T-helper 2 cell treated with Interferon-gamma antibody and Interleukin-4, amounts not matched to agents 5 μg/mL and 100 μg/mL, for 36 hours (primary cell): Measurements from ENCODE around the gene RBM45.
"Not testable (repeated sequence)": the region's sequence is repeated elsewhere in the genome, so short reads cannot be mapped to it uniquely, and the experiment has no call there.

Experiments used
- DNase-seq: peaks from one replicate; pipeline ENCODE4 v3.0.0; 2021; ENCODE audit warnings: low spot score
- H3K27ac Mint-ChIP-seq: one replicate; pipeline ENCODE4 v1.8.0; 2021; ENCODE audit warnings: mild to moderate bottlenecking, mixed read lengths
- H3K27me3 Mint-ChIP-seq: one replicate; pipeline ENCODE4 v1.8.0; 2021; ENCODE audit warnings: low read depth, mixed read lengths
- H3K36me3 Mint-ChIP-seq: one replicate; pipeline ENCODE4 v1.8.0; 2021; ENCODE audit warnings: low read depth, mixed read lengths
- H3K4me1 Mint-ChIP-seq: one replicate; pipeline ENCODE4 v1.8.0; 2021; ENCODE audit warnings: low read depth, mixed read lengths
- H3K4me3 Mint-ChIP-seq: one replicate; pipeline ENCODE4 v1.8.0; 2022; ENCODE audit warnings: mild to moderate bottlenecking, moderate library complexity, mixed read lengths
- H3K9me3 Mint-ChIP-seq: one replicate; pipeline ENCODE4 v1.8.0; 2021; ENCODE audit warnings: mixed read lengths

The RBM45 gene

DNA sequence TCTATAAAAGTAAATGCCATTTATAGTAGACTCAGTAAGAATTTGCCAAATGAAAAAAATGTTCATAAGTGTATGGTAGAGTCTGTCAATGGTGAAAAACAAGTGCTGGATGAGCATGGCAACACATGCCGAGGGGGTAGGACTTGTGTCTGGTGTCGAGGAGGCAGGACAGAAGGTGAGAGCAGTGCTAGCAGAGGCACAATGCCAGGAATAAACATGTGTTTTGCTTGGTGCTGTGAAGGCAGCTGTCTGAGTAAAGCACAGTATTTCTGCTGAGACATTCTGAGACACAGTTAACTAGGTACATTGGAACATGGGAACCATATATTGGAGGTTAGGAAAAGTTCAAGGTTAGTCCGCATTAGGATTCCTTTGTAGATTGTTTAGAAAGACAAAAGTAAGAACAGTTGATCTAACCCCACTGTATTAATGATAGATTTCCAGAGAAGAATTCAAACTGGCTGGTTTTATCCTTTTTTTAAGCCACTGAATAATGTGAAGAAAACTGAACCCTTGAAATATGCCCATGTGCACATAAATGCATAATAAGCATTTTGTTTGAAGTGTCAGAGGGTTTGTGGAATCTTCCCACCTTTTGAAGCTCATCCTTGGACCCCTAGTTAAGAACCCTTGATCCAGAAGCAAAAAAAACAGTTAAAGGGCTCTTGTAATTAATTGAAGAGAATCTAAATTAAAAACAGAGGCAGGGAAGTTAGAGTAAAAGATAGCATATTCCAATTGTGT, 7.1 kb downstream of the RBM45 start:
- Mint-ChIP-seq H3K4me1 (peaks cover 9% of the 10 kb centered on the region), H3K36me3 (peaks cover 24% of the 10 kb centered on the region), H3K27ac (no peak overlapping the region), H3K9me3 (no peaks in the 10 kb centered on the region), H3K27me3 (no peaks in the 10 kb centered on the region), H3K4me3 (no peak overlapping the region)
- DNase-seq: no peak

DNA sequence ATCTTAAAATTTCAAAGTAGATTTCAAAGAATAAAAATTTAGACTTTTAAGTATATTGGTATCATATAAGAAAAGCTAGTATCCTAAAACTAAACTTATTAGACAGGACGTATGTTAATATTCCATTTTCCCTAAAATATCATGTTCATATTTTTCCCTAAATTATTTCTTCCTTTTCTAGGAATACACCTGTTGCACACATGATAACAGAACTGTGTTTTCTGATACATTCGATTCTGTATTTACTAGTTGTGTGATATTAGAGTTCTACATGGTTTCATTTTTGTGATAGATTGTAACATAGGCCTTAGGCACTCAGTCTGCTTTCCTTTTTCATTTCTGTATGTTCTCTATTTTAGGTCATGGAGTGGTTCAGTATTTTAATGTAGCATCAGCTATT, 10.9 kb downstream of the RBM45 start:
- H3K9me3 Mint-ChIP-seq: no peaks in the 10 kb centered on the region
- no peak overlapping the region for H3K4me3 Mint-ChIP-seq
- H3K4me1 Mint-ChIP-seq: peaks cover 5% of the 10 kb centered on the region
- no peak overlapping the region for H3K27ac Mint-ChIP-seq
- peaks cover 33% of the 10 kb centered on the region for H3K36me3 Mint-ChIP-seq
- H3K27me3 Mint-ChIP-seq: no peaks in the 10 kb centered on the region
- DNase-seq: no peak

DNA sequence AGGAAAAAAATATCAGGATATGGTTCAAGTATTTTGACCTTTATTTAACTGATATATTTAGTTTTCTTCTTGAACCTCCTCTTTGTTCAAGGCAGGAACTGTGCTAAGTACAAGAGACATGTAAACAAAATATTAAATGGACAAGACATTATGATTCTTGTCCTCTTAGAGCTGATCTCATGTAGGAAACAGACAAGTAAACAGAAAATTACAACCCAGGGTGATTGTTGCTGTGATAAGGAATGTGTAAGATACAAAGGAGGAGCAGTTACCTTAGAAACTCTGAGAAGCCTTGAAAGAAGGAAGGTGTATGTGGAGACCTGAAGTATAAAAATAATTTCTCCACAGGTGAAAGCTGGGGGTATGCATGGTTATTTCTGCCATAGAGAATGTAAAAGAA, 12.9 kb downstream of the RBM45 start:
- H3K9me3 Mint-ChIP-seq: no peaks in the 10 kb centered on the region
- H3K27me3 Mint-ChIP-seq: no peaks in the 10 kb centered on the region
- H3K4me1 Mint-ChIP-seq: peaks cover 5% of the 10 kb centered on the region
- H3K4me3 Mint-ChIP-seq: no peak overlapping the region
- peaks cover 33% of the 10 kb centered on the region for H3K36me3 Mint-ChIP-seq
- H3K27ac Mint-ChIP-seq: no peak overlapping the region
- no peak for DNase-seq

DNA sequence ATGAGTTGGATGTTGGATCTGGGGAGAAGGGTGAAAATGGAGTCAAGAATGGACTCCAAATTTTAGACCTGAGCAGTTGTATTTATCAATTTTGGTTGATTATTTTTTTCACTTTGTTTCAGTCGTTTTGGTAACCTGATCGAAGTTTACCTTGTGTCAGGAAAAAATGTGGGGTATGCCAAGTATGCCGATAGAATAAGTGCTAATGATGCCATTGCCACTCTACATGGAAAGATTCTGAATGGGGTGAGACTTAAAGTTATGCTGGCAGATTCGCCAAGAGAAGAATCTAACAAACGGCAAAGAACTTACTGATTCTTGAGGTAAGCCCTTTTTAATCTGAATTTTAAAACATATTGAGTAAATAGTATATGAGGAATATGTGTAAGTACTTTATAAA, 13.6 kb downstream of the RBM45 start:
- H3K27ac Mint-ChIP-seq: no peak overlapping the region
- peaks cover 31% of the 10 kb centered on the region for H3K36me3 Mint-ChIP-seq
- peaks cover 5% of the 10 kb centered on the region for H3K4me1 Mint-ChIP-seq
- H3K4me3 Mint-ChIP-seq: no peak overlapping the region
- DNase-seq: no peak
- H3K27me3 Mint-ChIP-seq: no peaks in the 10 kb centered on the region
- no peaks in the 10 kb centered on the region for H3K9me3 Mint-ChIP-seq

DNA sequence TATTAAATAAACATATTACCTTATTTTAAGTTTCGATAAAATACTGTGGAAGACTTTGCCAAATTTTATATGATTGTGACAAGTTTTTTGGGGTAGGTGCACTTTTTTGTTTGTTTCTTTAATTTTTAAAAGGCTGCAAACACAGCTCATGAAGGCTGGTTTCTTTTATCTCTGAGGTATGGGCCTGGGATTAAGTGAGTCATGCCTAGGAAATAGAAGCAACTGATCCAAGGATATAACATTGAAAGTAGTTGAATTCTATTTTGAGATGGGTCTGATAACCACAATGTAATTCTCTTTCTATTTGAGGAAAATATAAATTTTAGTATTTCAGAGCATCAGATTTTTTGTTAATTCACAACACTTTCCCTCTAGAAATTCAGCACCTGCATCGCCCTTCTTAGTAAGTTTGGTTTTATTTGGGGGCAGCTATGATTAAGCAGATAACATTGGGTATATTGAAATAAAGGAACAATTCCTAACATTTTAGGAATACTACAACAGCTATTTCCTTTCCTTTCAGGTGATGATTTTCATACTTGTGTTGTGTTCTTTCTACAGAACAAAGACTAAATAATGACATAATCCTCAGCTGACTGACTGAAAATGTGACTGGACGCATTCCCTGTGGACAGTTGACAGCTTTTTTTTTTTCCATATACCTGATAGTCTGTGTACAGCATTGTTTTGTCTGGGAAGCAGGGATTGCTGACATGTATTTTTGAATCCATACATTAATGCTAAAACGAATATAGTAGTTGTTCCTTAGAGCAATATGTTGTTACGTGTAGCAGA, 16.8 kb downstream of the RBM45 start:
- H3K9me3 Mint-ChIP-seq: no peaks in the 10 kb centered on the region
- no peak overlapping the region for H3K27ac Mint-ChIP-seq
- no peak for DNase-seq
- H3K36me3 Mint-ChIP-seq: peaks cover 19% of the 10 kb centered on the region
- H3K4me3 Mint-ChIP-seq: no peak overlapping the region
- peaks cover 5% of the 10 kb centered on the region for H3K4me1 Mint-ChIP-seq
- H3K27me3 Mint-ChIP-seq: no peaks in the 10 kb centered on the region

DNA sequence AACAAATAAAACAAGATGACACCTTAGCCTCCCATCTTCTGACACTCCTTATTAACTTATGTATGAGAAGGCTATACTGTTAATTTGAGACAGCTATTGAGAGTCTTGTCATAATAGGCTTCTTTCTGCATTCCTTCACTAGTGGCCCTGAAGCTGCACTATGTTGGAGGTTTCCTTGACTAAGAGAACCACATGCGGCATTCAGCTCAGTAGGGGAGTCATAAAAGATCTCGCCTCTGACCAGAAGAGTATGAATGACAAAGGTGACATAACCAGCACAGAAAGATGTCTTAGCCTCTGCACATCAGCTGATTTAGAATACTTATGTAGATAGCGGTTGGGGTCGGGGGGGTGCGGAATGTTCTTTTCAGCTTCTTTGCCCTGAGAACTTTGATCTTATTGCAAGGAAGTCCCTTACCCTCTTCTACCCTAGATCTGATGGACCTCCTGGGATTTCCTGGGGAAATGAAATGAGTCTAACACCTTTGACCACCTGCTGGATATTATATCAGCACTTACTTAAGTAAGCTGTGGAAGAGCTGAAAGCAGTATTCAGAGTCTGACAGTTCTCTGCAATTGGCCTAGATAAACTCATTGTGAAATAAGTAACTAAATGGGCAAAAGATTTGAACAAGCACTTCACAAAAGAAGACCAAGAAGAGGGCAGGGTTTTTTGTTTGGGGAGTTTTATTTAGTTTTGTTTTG, 24.2 kb downstream of the RBM45 start:
- H3K4me3 Mint-ChIP-seq: no peak overlapping the region
- H3K9me3 Mint-ChIP-seq: no peaks in the 10 kb centered on the region

DNA sequence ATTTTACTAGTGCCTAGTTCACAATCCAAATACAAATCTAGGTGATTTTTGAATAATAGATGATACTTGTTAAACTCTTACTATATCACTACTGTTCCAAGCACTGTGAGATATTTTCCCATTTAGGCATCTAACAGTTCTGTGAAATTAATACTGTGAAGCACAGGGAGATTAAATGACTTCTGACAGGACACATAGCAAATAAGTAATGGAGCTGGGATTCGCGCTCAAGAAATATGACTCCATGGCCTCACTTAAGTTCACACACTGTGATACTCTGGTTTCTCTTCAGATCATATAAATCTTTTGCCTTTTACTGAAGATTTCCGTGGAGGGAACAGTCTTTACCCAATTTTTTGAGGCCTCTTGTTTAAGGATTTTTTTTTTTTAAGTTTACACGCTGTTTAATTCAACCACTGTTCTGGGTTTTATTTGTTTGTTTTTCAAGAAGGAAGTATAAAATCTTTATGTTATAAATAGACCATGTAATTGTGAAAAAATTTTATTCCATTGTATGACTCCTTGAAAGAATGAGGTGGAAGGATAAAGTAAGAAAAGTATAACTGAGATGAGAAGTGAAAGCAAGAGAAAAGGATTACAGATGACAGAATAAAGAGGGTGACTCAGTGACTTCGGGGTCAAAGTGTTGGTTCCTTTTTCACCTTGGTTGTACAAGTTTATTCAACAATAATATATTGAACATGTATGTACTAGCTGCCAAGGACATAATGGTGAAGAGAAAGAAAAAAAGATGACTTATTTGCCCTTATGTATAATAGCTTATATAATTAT, 30.2 kb downstream of the RBM45 start:
- Mint-ChIP-seq H3K4me1 (no peaks in the 10 kb centered on the region), H3K36me3 (no peaks in the 10 kb centered on the region), H3K4me3 (no peak overlapping the region), H3K27ac (no peak overlapping the region), H3K27me3 (peaks cover 15% of the 10 kb centered on the region), H3K9me3 (no peaks in the 10 kb centered on the region)
- DNase-seq: no peak

More for the DNA sequence above, 24.2 kb downstream of the RBM45 start:
- Mint-ChIP-seq H3K4me1 (no peaks in the 10 kb centered on the region), H3K36me3 (peaks cover 6% of the 10 kb centered on the region), H3K27me3 (peaks cover 2% of the 10 kb centered on the region), H3K27ac (no peak overlapping the region)
- no peak for DNase-seq

DNA sequence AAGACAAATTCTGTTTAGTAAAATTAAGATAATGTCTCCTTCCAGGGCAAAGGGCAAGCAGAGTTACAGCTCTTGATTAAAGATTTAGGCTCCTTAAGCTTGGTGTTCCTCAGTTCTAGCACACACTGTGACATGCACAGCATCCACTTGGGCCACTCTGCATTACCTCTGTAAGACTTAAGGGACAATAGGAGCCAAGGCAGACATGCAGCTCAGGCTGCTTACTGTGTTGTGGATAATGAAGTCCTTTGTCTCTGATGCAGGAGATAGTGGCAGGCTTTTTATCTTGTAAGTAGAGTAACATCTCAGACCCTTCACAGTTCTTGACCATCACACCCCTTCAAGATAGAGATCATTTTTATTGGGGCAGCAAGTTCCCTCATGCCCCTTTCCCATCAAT, 31.2 kb downstream of the RBM45 start:
- Mint-ChIP-seq H3K4me3 (no peak overlapping the region), H3K36me3 (no peaks in the 10 kb centered on the region), H3K27ac (no peak overlapping the region), H3K27me3 (peaks cover 18% of the 10 kb centered on the region), H3K4me1 (no peaks in the 10 kb centered on the region), H3K9me3 (no peaks in the 10 kb centered on the region)
- DNase-seq: no peak

DNA sequence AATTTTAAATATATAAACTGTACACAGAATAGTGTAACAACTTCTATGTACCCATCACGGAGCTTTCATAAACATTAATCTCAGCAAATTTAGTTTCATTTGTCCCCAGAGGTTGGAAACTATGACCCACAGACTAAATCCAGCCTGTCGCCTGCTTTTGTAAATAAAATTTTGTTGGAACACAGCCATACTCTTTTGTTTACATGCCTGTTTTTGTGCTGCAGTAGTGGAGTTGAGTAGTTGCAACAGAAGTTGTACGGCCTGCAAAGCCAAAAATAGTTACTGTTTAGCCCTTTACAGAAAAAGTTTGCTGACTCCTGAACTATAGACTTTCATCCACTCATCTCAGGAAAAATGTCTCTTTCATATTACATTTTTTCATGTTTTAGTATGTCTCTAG, 39.8 kb downstream of the RBM45 start:
- no peak overlapping the region for H3K4me3 Mint-ChIP-seq
- H3K27me3 Mint-ChIP-seq: peaks cover 8% of the 10 kb centered on the region
- H3K27ac Mint-ChIP-seq: no peak overlapping the region
- no peaks in the 10 kb centered on the region for H3K36me3 Mint-ChIP-seq
- no peaks in the 10 kb centered on the region for H3K9me3 Mint-ChIP-seq
- DNase-seq: no peak
- H3K4me1 Mint-ChIP-seq: no peaks in the 10 kb centered on the region

DNA sequence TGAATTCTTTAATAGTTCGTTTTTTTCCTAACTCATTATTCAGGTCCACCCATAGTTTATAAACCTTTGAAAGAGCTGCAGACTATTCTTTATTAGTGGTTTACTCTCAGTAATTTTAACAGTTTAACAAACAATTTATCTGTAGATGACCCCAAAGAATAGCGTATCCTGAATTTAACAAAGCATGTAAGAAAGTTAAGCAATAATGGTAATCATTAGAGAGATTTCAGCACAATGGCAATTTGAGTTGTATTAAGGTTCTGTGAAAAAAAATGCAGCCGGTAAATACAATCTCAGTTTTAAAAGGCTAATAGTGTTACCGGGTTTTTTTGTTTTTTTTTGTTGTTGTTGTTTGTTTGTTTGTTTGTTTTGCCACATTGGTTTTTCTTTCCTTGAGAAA, 40.3 kb downstream of the RBM45 start:
- Mint-ChIP-seq H3K4me1 (no peaks in the 10 kb centered on the region), H3K27ac (no peak overlapping the region), H3K9me3 (no peaks in the 10 kb centered on the region), H3K27me3 (peaks cover 8% of the 10 kb centered on the region), H3K36me3 (no peaks in the 10 kb centered on the region), H3K4me3 (no peak overlapping the region)
- no peak for DNase-seq

DNA sequence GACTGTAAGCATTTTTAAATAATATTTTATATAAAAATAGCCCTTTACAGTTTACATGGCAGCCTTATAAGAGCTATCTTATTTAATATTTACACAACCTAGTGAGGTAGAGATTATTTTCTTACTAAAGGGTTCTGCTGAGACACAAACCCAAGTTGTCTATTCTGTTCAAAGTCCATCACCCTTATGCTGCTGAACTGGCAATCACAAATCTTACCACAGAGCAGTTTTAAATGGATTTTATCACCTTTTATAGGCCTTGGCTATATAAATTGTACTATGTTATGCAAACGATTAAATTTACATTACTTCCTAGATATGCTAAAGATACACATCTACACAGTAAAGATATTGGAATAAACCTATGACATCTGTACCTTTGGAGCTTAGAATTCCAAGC, 40.7 kb downstream of the RBM45 start:
- DNase-seq: no peak
- Mint-ChIP-seq H3K27ac (no peak overlapping the region), H3K4me1 (no peaks in the 10 kb centered on the region), H3K9me3 (no peaks in the 10 kb centered on the region), H3K27me3 (peaks cover 5% of the 10 kb centered on the region), H3K36me3 (no peaks in the 10 kb centered on the region), H3K4me3 (no peak overlapping the region)

DNA sequence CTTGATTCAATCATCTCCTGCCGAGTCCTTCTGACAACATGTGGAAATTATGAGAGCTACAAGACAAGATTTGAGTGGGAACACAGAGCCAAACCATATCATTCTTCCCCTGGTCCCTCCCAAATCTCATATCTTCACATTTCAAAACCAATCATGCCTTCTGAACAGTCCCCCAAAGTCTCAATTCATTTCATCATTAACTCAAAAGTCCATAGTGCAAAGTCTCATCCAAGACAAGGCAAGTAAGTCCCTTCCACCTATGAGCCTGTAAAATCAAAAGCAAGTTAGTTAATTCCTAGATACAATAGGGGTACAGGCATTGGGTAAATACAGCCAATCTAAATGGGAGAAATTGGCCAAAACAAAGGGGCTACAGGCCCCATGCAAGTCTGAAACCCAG, 41.6 kb downstream of the RBM45 start:
- DNase-seq, H3K27me3 Mint-ChIP-seq, H3K4me1 Mint-ChIP-seq, H3K36me3 Mint-ChIP-seq, H3K27ac Mint-ChIP-seq, H3K9me3 Mint-ChIP-seq, H3K4me3 Mint-ChIP-seq: not testable (repeated sequence)

DNA sequence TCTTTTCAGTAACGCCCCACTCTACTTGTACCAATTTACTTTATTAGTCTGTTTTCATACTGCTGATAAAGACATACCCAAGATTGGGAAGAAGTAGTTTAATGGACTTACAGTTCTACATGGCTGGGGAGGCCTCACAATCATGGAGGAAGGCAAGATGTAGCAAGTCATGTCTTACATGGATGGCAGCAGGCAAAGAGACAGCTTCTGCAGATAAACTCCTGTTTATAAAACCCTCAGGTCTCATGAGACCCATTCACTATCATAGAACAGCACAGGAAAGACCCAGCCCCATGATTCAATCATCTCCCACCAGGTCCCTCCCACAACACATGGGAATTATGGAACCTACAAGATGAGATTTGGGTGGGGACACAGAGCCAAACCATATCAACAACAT, 43.3 kb downstream of the RBM45 start:
- no peak for DNase-seq
- Mint-ChIP-seq H3K4me3 (no peak overlapping the region), H3K9me3 (no peaks in the 10 kb centered on the region), H3K4me1 (no peaks in the 10 kb centered on the region), H3K36me3 (no peaks in the 10 kb centered on the region), H3K27ac (no peak overlapping the region), H3K27me3 (peaks cover 9% of the 10 kb centered on the region)

DNA sequence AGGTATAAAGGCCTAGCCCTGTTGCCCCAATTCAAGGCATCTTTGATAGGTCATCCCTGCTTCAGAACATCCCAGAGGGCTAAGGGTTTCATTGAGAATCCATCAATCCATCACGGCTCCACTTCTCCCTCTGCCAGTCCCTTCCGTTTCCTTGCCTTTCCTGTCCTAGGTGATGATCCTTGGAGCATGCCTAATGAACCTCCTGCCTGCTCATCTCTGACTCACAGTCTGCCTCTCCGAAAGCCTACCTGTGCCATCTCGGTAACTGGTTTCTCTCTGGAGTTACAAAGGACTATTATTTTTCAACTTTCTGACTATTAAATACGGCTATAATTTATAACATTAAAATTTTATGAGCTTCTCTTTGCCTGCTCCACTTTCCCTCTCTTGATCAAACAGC, 45.3 kb downstream of the RBM45 start:
- Mint-ChIP-seq H3K36me3 (no peaks in the 10 kb centered on the region), H3K4me1 (no peaks in the 10 kb centered on the region), H3K27me3 (peaks cover 14% of the 10 kb centered on the region), H3K27ac (no peak overlapping the region), H3K9me3 (no peaks in the 10 kb centered on the region), H3K4me3 (no peak overlapping the region)
- DNase-seq: no peak
